Trophoblast cell (in vitro differentiated cells and primary cell): ENCODE measurements around the gene ODC1.

ENCODE experiments used
- DNase-seq, 2 donors: peaks; one replicate each; pipeline ENCODE4 v3.0.0-alpha.2; 2016
- H2AFZ ChIP-seq: 2 replicates; pipeline ENCODE4 v1.6.1; 2013; ENCODE audit warnings: low read length, moderate library complexity, mild to moderate bottlenecking; ENCODE audit not compliant: insufficient read depth, poor library complexity
- H2AK5ac ChIP-seq: 2 replicates; pipeline ENCODE4 v1.6.1; 2013; ENCODE audit warnings: mild to moderate bottlenecking, low read length
- H2BK120ac ChIP-seq: 2 replicates; pipeline ENCODE4 v1.6.1; 2013; ENCODE audit warnings: low read length, mild to moderate bottlenecking, moderate library complexity; ENCODE audit not compliant: insufficient read depth, poor library complexity
- H2BK12ac ChIP-seq: 2 replicates; pipeline ENCODE4 v1.6.1; 2013; ENCODE audit warnings: mild to moderate bottlenecking, low read length, moderate library complexity
- H2BK5ac ChIP-seq: 2 replicates; pipeline ENCODE4 v1.6.1; 2013; ENCODE audit warnings: low read length, low read depth, moderate library complexity, mild to moderate bottlenecking; ENCODE audit not compliant: poor library complexity
- H3K14ac ChIP-seq: 2 replicates; pipeline ENCODE4 v1.6.1; 2013; ENCODE audit warnings: mild to moderate bottlenecking, low read length
- H3K18ac ChIP-seq: 2 replicates; pipeline ENCODE4 v1.6.1; 2013; ENCODE audit warnings: mild to moderate bottlenecking, low read length
- H3K23ac ChIP-seq: 2 replicates; pipeline ENCODE4 v1.6.1; 2013; ENCODE audit warnings: low read length
- H3K27ac ChIP-seq: 2 replicates; pipeline ENCODE4 v1.5.1; 2013; ENCODE audit warnings: low read depth, mild to moderate bottlenecking, inconsistent platforms, low read length, moderate library complexity
- H3K27me3 ChIP-seq: 2 replicates; pipeline ENCODE4 v1.6.1; 2013; ENCODE audit warnings: inconsistent platforms, mild to moderate bottlenecking, low read length, moderate library complexity; ENCODE audit not compliant: insufficient read depth
- H3K36me3 ChIP-seq, 2 experiments: 1 replicate in 1 of 2; 2 replicates in 1 of 2; pipeline ENCODE4 v1.6.1; 2013; ENCODE audit warnings: low read length in 2 of 2, mild to moderate bottlenecking in 2 of 2, moderate library complexity in 1 of 2; ENCODE audit not compliant: insufficient read depth in 2 of 2, control insufficient read depth in 1 of 2
- H3K4ac ChIP-seq: 2 replicates; pipeline ENCODE4 v1.6.1; 2013; ENCODE audit warnings: low read depth, mild to moderate bottlenecking, low read length, moderate library complexity
- H3K4me1 ChIP-seq, 2 experiments: 1 replicate in 1 of 2; 2 replicates in 1 of 2; pipeline ENCODE4 v1.6.1; 2013; ENCODE audit warnings: low read length in 2 of 2, mild to moderate bottlenecking in 2 of 2, moderate library complexity in 1 of 2; ENCODE audit not compliant: insufficient read depth in 2 of 2, control insufficient read depth in 1 of 2
- H3K4me2 ChIP-seq: 2 replicates; pipeline ENCODE4 v1.6.1; 2013; ENCODE audit warnings: inconsistent platforms, mild to moderate bottlenecking, low read length, moderate library complexity
- H3K4me3 ChIP-seq: 2 replicates; pipeline ENCODE4 v1.5.1; 2013; ENCODE audit warnings: mild to moderate bottlenecking, low read depth, low read length, inconsistent platforms
- H3K79me1 ChIP-seq: one replicate; pipeline ENCODE4 v1.6.1; 2013; ENCODE audit warnings: low read length
- H3K79me2 ChIP-seq: 2 replicates; pipeline ENCODE4 v1.6.1; 2013; ENCODE audit warnings: low read length, mild to moderate bottlenecking; ENCODE audit not compliant: control insufficient read depth, insufficient read depth, poor library complexity
- H3K9ac ChIP-seq: 2 replicates; pipeline ENCODE4 v1.6.1; 2013; ENCODE audit warnings: mild to moderate bottlenecking, low read length
- H3K9me3 ChIP-seq: 2 replicates; pipeline ENCODE4 v1.6.1; 2013; ENCODE audit warnings: low read depth, mild to moderate bottlenecking, control low read depth, inconsistent platforms, low read length; ENCODE audit not compliant: insufficient read depth
- H4K12ac ChIP-seq: 2 replicates; pipeline ENCODE4 v1.6.1; 2013; ENCODE audit warnings: low read depth, mild to moderate bottlenecking, low read length, moderate library complexity
- H4K8ac ChIP-seq: 2 replicates; pipeline ENCODE4 v1.6.1; 2013; ENCODE audit warnings: low read depth, mild to moderate bottlenecking, low read length, moderate library complexity
- H4K91ac ChIP-seq: one replicate; pipeline ENCODE4 v1.6.1; 2013; ENCODE audit warnings: low read depth, mild to moderate bottlenecking, low read length, moderate library complexity
- WGBS: extraction: QIAGEN DNeasy Blood & Tissue Kit; methylation state at CpG from one replicate; pipeline ENCODE4 v1.1.7; 2013; ENCODE audit warnings: missing lambda C conversion rate; ENCODE audit not compliant: insufficient read length, insufficient coverage; ENCODE audit errors: extremely low coverage; 5-methylcytosine and 5-hydroxymethylcytosine counted together

ODC1 gene

DNA sequence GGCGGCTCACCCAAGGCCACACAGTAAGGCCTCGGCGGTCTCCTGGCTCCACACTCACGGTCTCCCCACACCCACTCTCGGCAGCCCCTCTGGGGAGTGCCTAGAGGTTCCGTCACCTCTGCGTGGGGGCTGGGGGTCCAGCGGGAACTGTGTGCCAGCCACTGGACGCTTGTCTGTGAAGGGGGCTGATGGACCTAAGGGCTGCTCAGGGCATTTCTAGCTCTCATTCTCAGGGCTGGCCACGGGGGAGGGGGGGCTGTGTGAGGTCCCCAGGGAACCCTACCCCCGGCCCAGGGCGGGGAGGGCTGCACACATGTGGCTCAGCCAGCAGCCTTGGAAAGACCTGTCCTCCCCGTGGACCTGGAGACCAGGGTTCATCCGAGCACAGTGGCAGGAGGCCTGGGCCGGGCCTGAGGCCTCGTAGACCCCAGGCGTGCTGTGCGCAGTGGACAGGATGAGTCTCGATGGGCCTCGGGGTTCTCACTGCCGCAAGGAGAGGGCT lies 27.1 kb upstream of the ODC1 start:
- no peaks in the 10 kb centered on the region for H3K79me2 ChIP-seq
- H3K4me3 ChIP-seq, result no peak overlapping the region
- H2BK120ac ChIP-seq, result no peak overlapping the region
- H4K91ac ChIP-seq, result no peak overlapping the region
- no peak overlapping the region for H3K14ac ChIP-seq
- no peak overlapping the region for H3K18ac ChIP-seq
- H3K9ac ChIP-seq, result no peak overlapping the region
- no peaks in the 10 kb centered on the region for H3K36me3 ChIP-seq
- H3K4me1 ChIP-seq, result no peaks in the 10 kb centered on the region
- no peak overlapping the region for H3K23ac ChIP-seq
- H2AK5ac ChIP-seq, result no peak overlapping the region
- H3K27ac ChIP-seq, result no peak overlapping the region
- H3K79me1 ChIP-seq, result no peaks in the 10 kb centered on the region
- H2AFZ ChIP-seq, result no peak overlapping the region
- no CpG with 5 or more reads among the region's 21 CpGs for WGBS
- DNase-seq, result no peak
- no peaks in the 10 kb centered on the region for H3K27me3 ChIP-seq
- H2BK5ac ChIP-seq, result no peak overlapping the region
- no peak overlapping the region for H3K4ac ChIP-seq
- no peak overlapping the region for H4K12ac ChIP-seq
- no peak overlapping the region for H2BK12ac ChIP-seq
- no peak overlapping the region for H4K8ac ChIP-seq
- H3K4me2 ChIP-seq, result no peak overlapping the region
- peaks cover 3% of the 10 kb centered on the region for H3K9me3 ChIP-seq

- Histone ChIP-seq H2BK5ac (no peak overlapping the region), H3K4me1 (peaks cover 0 to 3% of the 10 kb centered on the region in 2 experiments), H2BK12ac (no peak overlapping the region), H3K27me3 (no peaks in the 10 kb centered on the region), H4K12ac (no peak overlapping the region), H3K9ac (no peak overlapping the region), H3K27ac (no peak overlapping the region), H3K14ac (no peak overlapping the region), H3K9me3 (peaks cover 2% of the 10 kb centered on the region), H3K18ac (no peak overlapping the region), H3K36me3 (no peaks in the 10 kb centered on the region), H3K23ac (no peak overlapping the region), H4K8ac (no peak overlapping the region), H3K79me1 (no peaks in the 10 kb centered on the region), H3K79me2 (no peaks in the 10 kb centered on the region), H2AFZ (no peak overlapping the region), H3K4me3 (no peak overlapping the region), H3K4ac (no peak overlapping the region), H2BK120ac (no peak overlapping the region), H4K91ac (no peak overlapping the region), H3K4me2 (no peak overlapping the region), H2AK5ac (no peak overlapping the region)
- DNase-seq, result peak; percentile 94 to 97
- no CpG with 5 or more reads among the region's 5 CpGs for WGBS
These were observed 25.1 kb upstream of the ODC1 start for GRCh38 chr2:10473121-10473756.

DNA sequence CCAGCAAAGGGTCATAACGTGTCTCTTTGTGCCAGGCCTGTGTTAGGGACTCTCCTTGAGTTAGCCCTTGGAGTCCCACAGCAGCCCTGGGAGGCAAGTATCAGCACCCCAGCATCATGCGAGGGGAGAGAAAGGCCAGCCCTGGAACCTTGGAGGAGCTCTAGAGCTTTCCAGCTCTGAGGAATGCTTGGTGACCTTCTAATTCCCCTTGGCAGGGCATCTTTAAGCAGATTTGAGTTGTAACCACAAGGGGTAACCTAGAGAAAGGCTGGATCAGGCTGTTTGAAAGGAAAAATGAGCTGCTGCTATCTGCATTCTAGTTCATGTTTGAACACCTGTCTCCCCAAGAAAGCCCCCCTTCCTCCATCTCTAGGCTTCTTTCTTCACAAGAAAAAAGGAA lies 23.8 kb upstream of the ODC1 start:
- Histone ChIP-seq H3K23ac (no peak overlapping the region), H2BK12ac (no peak overlapping the region), H3K18ac (no peak overlapping the region), H2BK120ac (no peak overlapping the region), H4K12ac (no peak overlapping the region), H3K9ac (no peak overlapping the region), H2AFZ (no peak overlapping the region), H3K4me2 (no peak overlapping the region), H3K9me3 (peaks cover 2% of the 10 kb centered on the region), H3K4me3 (no peak overlapping the region), H3K79me1 (no peaks in the 10 kb centered on the region), H3K4ac (no peak overlapping the region), H3K36me3 (no peaks in the 10 kb centered on the region), H3K14ac (no peak overlapping the region), H2AK5ac (no peak overlapping the region), H3K4me1 (peaks cover 0 to 3% of the 10 kb centered on the region in 2 experiments), H3K27me3 (no peaks in the 10 kb centered on the region), H3K27ac (no peak overlapping the region), H4K8ac (no peak overlapping the region), H4K91ac (no peak overlapping the region), H3K79me2 (no peaks in the 10 kb centered on the region), H2BK5ac (no peak overlapping the region)
- WGBS, result no CpG with 5 or more reads among the region's 2 CpGs
- no peak for DNase-seq

- Histone ChIP-seq H4K91ac (no peak overlapping the region), H3K9ac (no peak overlapping the region), H3K18ac (no peak overlapping the region), H3K14ac (no peak overlapping the region), H2AK5ac (no peak overlapping the region), H2AFZ (no peak overlapping the region), H2BK5ac (no peak overlapping the region), H2BK120ac (no peak overlapping the region), H4K8ac (no peak overlapping the region), H3K23ac (no peak overlapping the region), H3K4me3 (no peak overlapping the region), H3K27ac (no peak overlapping the region), H3K79me1 (no peaks in the 10 kb centered on the region), H3K4me2 (no peak overlapping the region), H2BK12ac (no peak overlapping the region), H3K79me2 (no peaks in the 10 kb centered on the region), H3K4me1 (peaks cover 0 to 3% of the 10 kb centered on the region in 2 experiments), H3K9me3 (peaks cover 2% of the 10 kb centered on the region), H4K12ac (no peak overlapping the region), H3K27me3 (no peaks in the 10 kb centered on the region), H3K36me3 (no peaks in the 10 kb centered on the region), H3K4ac (no peak overlapping the region)
- DNase-seq, result no peak
- no CpG with 5 or more reads among the region's 15 CpGs for WGBS
These were observed 23.0 kb upstream of the ODC1 start for GRCh38 chr2:10471046-10471571.
